Measurements from ENCODE around the gene CAMLG. TPM values are rescaled to one million over a fixed set of nuclear protein-coding genes. Genes with fewer than 3 reads are reported as not detected.

The CAMLG gene
- total and polyA plus RNA-seq, 2 donors (not counting 1 experiment from before 2014, with no cell fraction given): 15.2 to 27.5 TPM

- no peak for ATAC-seq (ENCODE audit: low read depth)
- TF ChIP-seq EZH2 (IDR thresholded peaks at IDR 0.05; ENCODE audit: borderline replicate concordance, insufficient read depth, low read depth, low read length, poor library complexity, severe bottlenecking) (no peak), CTCF (IDR thresholded peaks at IDR 0.05) (no peak)
- DNase-seq: no peak
- Histone ChIP-seq H2AFZ (ENCODE audit: insufficient read depth, low read depth, low read length, poor library complexity, severe bottlenecking) (no peak overlapping the region), H3K79me2 (ENCODE audit: control insufficient read depth, insufficient read depth, low read length) (no peaks in the 10 kb centered on the region), H3K27me3 (replicated peaks in 1 of 4; ENCODE audit: control extremely low read depth in 1 of 4, control insufficient read depth in 3 of 4, insufficient read depth in 4 of 4, low read length in 3 of 4) (no peaks in the 10 kb centered on the region), H3K4me1 (ENCODE audit: control insufficient read depth in 2 of 2, insufficient read depth in 2 of 2, low read length in 2 of 2) (no peaks in the 10 kb centered on the region), H3K36me3 (replicated peaks in 1 of 2; ENCODE audit: control extremely low read depth in 1 of 2, control insufficient read depth in 1 of 2, extremely low read depth in 1 of 2, insufficient read depth in 2 of 2, low read length in 1 of 2) (peaks cover 10 to 61% of the 10 kb centered on the region in 2 experiments), H3K27ac (ENCODE audit: low read length in 2 of 2) (peak overlapping the region in 1 of 2 donors; percentile 32), H3K4me2 (replicated peaks; ENCODE audit: low read depth, low read length, poor library complexity, severe bottlenecking) (no peak overlapping the region), H3K9me3 (ENCODE audit: control extremely low read depth in 1 of 3, control insufficient read depth in 2 of 3, insufficient read depth in 1 of 3, low read length in 2 of 3) (no peaks in the 10 kb centered on the region), H3K4me3 (ENCODE audit: control extremely low read depth in 1 of 5, extremely low read depth in 1 of 5, insufficient read depth in 1 of 5, low read depth in 2 of 5, low read length in 4 of 5) (no peak overlapping the region), H4K20me1 (ENCODE audit: control insufficient read depth, insufficient read depth, low read length, poor library complexity, severe bottlenecking) (no peaks in the 10 kb centered on the region), H3K9ac (ENCODE audit: low read length) (no peak overlapping the region)
- H3K27me3 Mint-ChIP-seq: no peaks in the 10 kb centered on the region
- intact Hi-C loops (cut with micrococcal nuclease): loop anchor here (1.0 kb wide), 1 partner anchor 120 kb away; the partner anchor contains the start of gene PCBD2
- 86% methylated on average over 1 of the region's 3 CpGs for WGBS (ENCODE audit: insufficient coverage)
- H3K27ac Mint-ChIP-seq: no peak overlapping the region
- H3K9me3 Mint-ChIP-seq (ENCODE audit: insufficient read depth): no peaks in the 10 kb centered on the region
- ChIA-PET CTCF (interaction anchor here (0.9 to 2.2 kb wide), 4 partner anchors 35 to 122 kb away, joined by 3 to 12 read pairs (median 6); partner anchors contain the start of gene PCBD2), POLR2A (interaction anchor here (1.4 kb wide), 1 partner anchor 119 kb away, joined by 6 read pairs; the partner anchor contains the start of gene PCBD2)
- H3K4me3 Mint-ChIP-seq: no peak overlapping the region
- no peaks in the 10 kb centered on the region for H3K4me1 Mint-ChIP-seq
These were observed 46.7 kb downstream of the CAMLG start for GRCh38 chr5:134784946-134785620.

GRCh38 chr5:134787692-134788091 lies 49.3 kb downstream of the CAMLG start:
- H3K36me3 ChIP-seq (replicated peaks in 1 of 2; ENCODE audit: control extremely low read depth in 1 of 2, control insufficient read depth in 1 of 2, extremely low read depth in 1 of 2, insufficient read depth in 2 of 2, low read length in 1 of 2): peaks cover 12 to 59% of the 10 kb centered on the region in 2 experiments
- no peak overlapping the region for H3K4me2 ChIP-seq (replicated peaks; ENCODE audit: low read depth, low read length, poor library complexity, severe bottlenecking)
- Mint-ChIP-seq H3K27ac (no peak overlapping the region), H3K4me1 (no peaks in the 10 kb centered on the region), H3K4me3 (no peak overlapping the region), H3K27me3 (no peaks in the 10 kb centered on the region), H3K9me3 (ENCODE audit: insufficient read depth) (no peaks in the 10 kb centered on the region)
- H4K20me1 ChIP-seq (ENCODE audit: control insufficient read depth, insufficient read depth, low read length, poor library complexity, severe bottlenecking): no peaks in the 10 kb centered on the region
- H3K9me3 ChIP-seq (ENCODE audit: control extremely low read depth in 1 of 3, control insufficient read depth in 2 of 3, insufficient read depth in 1 of 3, low read length in 2 of 3): no peaks in the 10 kb centered on the region
- CTCF ChIA-PET: no interaction called here
- POLR2A ChIA-PET: no interaction called here
- DNase-seq (no peak), ATAC-seq (ENCODE audit: low read depth) (no peak)
- no peaks in the 10 kb centered on the region for H3K27me3 ChIP-seq (replicated peaks in 1 of 4; ENCODE audit: control extremely low read depth in 1 of 4, control insufficient read depth in 3 of 4, insufficient read depth in 4 of 4, low read length in 3 of 4)
- intact Hi-C loops (cut with micrococcal nuclease): no loop called here
- H3K27ac ChIP-seq (ENCODE audit: low read length in 2 of 2): no peak overlapping the region
- H3K9ac ChIP-seq (ENCODE audit: low read length): no peak overlapping the region
- no peaks in the 10 kb centered on the region for H3K4me1 ChIP-seq (ENCODE audit: control insufficient read depth in 2 of 2, insufficient read depth in 2 of 2, low read length in 2 of 2)
- H3K4me3 ChIP-seq (ENCODE audit: control extremely low read depth in 1 of 5, extremely low read depth in 1 of 5, insufficient read depth in 1 of 5, low read depth in 2 of 5, low read length in 4 of 5): no peak overlapping the region
- TF ChIP-seq EZH2 (IDR thresholded peaks at IDR 0.05; ENCODE audit: borderline replicate concordance, insufficient read depth, low read depth, low read length, poor library complexity, severe bottlenecking): no peak
- TF ChIP-seq CTCF (IDR thresholded peaks at IDR 0.05): no peak
- WGBS (ENCODE audit: insufficient coverage): no CpG with 5 or more reads among the region's 1 CpG
- no peak overlapping the region for H2AFZ ChIP-seq (ENCODE audit: insufficient read depth, low read depth, low read length, poor library complexity, severe bottlenecking)
- H3K79me2 ChIP-seq (ENCODE audit: control insufficient read depth, insufficient read depth, low read length): no peaks in the 10 kb centered on the region
